KG1 (cell line): ENCODE results near the gene CAPN5.

ENCODE experiments used
- DNase-seq: peaks from one replicate; lab custom pipeline; 2025; lab: John Stamatoyannopoulos, UW

Gene CAPN5

DNA sequence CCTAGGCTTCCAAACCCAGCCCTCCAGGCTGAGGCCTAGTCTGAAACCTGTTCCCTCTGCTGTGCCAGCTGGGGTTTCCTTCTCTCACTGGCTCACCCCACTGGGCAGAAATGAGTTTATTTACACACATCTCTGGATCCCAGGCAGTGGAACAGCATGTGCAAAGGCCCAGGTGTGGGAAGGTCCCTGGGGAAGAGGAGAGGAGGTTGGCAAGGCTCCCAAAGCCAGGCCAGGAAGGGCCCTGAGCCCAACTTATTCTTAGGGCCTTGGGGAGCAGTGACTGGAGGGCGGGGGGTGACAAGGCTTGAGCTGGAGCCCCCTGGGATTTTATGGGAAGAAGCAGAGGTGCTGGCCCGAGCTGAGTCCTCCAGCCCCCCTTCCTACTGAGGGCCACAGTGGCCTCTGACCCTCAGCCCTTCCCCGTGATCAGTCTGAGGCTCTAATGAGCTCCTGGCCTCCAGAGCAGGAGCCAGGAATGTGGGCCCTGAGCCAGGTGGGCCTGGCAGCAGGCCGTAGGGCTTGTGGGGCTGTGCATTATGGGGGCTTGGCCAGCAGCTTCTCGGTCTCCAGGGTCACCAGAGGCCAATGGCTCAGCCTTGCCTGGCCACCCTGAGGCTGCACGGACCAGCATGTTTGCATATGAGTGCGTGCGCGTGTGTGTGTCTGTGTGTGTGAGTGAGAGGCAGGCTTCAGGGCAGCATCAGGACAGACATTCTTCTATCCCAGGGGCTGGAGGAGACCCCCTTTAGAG is 64.2 kb downstream of the CAPN5 start:
- DNase-seq, result no peak

DNA sequence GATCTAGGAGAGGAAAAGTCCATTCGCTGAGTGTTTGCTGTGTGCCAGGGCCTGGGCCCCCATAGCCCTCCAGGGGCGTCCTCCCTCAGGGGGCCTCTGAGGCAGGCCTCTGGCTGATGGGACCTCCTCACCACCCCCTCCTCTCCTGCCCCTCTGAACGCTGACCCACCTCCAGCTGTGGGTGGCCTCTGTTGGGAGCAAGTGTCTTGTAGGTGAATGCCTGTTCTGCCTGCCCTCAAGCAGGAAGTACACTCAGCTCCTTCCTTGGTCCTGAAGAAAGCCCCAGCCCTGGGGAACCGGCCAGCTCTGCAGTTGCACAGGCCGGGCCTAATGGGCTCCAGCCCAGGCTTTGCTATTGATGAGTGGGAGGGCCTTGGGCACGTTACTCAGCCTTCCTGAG is 64.8 kb downstream of the CAPN5 start:
- DNase-seq, result no peak

DNA sequence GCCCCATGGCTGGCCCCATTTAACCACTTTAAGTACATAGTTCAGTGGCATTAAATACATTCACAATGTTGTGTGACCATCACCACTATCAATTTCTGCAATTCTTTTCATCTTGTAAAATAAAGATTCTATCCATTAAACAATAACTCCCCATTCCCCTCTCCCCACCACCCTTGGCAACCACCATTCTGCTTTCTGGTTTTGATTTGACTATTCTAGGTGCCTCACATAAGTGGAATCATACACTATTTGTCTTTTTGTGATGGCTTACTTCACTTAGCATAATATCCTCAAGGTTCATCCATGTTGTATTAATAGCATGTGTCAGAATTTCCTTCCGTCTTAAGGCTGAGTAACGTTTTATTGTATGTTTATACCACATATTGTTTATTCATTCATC is 68.3 kb downstream of the CAPN5 start:
- DNase-seq, result no peak

DNA sequence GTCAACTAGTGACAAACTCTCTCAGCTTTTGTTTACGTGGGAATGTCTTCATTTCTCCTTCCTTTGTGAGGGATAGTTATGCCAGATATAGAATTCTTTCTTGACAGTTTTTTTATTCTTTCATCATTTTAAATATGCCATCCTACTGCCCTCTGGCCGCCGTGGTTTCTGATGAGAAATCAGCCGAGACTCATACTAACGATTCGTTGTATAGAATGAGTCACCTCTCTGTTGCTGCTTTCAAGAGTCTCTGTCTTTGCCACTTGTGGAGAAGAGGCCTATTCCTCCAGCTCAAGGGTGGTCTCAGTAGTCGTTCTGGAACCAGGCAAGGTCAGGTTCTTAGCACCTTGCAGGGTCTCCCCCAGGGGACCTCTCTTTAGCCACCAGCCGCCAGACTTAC is 69.3 kb downstream of the CAPN5 start:
- DNase-seq, result no peak

DNA sequence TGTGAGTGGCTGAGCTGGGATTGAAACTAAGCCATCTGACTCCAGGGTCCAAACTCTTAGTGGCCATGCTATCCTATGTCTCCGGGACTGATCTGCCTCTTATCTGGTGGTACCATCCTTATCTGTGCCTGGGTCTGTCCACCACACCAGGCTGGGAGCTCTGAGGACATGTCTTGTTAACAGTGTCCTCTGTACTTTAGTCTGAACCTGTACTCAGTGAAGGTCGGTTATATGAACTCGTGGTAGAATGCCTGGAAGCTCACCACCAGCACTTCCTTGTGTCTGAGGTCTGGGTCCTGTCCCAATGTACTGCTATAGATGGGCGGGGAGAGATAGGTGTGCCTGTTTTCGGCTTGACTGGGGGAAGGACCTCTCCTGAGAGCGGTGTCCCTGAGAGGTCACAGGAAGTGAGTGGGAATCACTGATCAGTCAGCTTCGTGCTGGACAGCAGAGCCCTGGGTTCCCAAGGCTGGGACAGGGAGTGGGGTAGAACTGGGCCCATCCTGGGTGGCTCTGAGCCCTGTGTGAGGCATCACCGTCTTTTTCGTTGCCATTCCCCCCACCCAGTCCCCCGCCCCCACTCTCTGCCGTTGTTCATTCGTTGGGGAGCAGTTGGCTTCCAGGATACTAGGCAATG is 70.1 kb downstream of the CAPN5 start:
- DNase-seq, result no peak

DNA sequence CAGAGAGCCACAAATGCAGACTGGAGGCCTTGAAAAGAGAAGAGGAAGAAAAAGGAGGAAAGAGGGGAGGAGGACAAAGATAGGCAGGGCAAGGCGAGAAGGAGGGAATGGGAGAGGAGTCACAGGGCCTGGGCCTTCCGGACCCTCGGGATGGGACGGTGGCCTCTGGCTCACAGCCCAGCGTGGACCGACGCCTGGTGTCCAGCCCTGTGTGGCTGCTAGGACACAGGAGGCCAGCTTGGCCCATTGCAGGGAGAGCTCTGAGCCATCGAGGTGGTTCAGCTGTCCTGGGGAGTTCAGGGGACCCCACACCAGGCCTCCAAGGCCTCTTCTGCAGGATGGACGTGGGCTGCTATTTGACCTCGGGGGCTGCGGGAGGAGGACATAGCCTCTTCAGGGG is 70.7 kb downstream of the CAPN5 start:
- no peak for DNase-seq

DNA sequence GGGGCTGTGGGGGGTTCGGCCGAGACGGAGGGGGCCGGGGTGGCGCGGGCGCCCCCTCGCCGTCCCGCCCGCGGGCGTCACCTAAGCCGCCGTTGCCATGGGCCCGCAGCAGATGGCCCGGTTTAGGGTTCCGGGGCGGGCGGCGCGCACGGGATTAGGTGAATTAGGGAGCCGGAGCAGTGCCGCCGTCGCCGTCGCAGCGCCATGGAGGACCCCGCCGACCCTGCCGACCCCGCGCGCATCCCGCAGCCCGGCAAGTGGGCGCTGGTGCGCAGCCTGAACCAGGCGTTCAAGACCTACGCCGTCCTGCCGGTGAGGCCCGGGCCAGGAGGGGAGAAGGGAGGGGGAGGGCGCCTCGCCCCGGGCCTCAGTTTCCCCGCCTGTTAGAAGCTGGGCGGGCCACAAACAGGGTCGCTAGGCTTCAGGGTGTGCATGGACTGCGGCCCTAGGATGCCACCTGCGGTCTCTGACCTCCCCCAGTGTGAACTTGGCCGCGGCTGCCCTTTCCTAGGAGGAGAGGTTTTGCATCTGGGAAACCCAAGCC is 71.4 kb downstream of the CAPN5 start:
- no peak for DNase-seq

DNA sequence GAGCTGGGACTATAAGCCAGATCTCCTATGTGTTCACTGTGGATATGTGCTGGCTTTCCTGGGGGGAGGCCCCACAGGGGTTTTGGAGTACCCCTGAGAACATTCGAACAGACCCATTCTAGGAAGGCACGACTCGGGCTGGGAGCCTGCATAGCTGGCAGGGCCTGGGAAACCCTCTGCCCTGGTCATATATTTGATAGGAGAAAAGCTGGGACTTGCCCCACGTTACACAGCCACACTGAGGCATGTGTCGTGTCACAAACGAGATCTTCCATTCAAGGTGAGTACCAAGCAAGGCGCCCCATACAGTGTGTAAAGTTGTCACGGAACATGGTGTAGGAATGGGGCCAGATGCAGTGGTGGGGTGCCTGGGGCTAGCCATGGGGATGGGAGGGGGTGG is 72.4 kb downstream of the CAPN5 start:
- DNase-seq, result no peak

DNA sequence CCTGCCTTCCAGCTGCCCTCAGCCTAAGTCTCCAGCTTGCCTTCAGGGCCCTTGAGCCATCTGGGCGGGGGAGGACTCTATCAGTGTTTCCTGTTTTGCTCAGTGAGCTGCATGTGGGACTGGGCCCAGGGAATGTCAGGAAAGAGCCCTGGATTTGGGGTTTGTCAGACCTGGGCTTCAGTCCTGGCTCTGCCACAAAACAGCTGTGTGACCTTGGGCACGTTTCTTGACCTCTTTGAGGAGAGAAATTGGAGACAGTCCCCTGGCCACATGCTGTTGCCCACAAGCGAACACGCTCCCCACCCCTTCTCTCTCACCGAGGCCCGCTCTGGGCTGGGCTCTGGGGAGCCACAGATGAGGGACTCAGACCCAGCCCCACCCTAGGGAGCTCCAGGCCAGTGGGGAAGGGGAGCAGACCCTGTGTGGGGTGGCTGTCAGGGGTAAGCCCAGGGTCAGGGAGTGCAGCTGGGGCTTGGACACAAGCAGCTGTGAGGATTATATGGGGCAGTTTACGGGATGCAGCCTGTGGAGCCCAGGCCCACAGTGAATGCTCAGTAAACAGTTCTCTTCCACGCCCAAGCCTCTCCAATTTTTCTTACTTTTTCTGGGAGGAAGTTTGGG is 73.6 kb downstream of the CAPN5 start:
- no peak for DNase-seq

DNA sequence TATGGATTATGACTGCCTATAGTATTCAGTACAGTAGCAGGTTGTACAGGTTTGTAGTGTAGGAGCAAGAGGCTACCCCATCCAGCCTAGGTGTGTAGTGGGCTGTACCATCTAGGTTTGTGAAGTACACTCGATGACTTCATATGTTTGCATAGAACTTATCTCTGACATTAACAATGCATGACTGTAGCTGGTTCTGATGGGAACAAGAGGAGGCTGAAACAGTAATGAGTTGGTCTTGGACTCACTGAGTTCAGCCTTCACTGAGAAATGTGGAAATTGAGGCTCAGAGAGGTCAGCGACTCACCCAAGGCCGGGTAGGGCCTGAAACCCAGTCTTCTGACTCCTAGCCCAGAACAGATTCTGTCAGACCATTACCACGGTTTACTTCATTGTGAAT is 74.3 kb downstream of the CAPN5 start:
- DNase-seq, result no peak

DNA sequence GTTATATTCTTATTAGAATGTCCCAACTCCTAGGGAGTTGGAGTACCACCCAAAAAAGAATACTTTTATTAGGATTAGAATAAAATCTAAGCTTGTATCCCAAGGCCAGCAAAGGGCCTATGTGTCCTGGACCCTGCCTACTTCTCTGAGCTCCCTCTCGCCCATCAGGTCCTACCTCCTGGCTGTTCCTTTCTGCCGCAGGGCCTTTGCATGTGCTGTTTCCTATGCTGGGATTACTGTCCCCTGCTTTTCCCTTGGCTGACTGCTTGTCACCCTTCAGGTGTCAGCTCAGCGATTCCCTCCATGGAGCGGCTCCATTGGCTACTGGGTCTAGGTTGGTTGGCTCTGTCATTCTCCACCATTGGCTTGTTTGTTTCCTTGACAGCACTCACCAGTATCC is 74.7 kb downstream of the CAPN5 start:
- no peak for DNase-seq

DNA sequence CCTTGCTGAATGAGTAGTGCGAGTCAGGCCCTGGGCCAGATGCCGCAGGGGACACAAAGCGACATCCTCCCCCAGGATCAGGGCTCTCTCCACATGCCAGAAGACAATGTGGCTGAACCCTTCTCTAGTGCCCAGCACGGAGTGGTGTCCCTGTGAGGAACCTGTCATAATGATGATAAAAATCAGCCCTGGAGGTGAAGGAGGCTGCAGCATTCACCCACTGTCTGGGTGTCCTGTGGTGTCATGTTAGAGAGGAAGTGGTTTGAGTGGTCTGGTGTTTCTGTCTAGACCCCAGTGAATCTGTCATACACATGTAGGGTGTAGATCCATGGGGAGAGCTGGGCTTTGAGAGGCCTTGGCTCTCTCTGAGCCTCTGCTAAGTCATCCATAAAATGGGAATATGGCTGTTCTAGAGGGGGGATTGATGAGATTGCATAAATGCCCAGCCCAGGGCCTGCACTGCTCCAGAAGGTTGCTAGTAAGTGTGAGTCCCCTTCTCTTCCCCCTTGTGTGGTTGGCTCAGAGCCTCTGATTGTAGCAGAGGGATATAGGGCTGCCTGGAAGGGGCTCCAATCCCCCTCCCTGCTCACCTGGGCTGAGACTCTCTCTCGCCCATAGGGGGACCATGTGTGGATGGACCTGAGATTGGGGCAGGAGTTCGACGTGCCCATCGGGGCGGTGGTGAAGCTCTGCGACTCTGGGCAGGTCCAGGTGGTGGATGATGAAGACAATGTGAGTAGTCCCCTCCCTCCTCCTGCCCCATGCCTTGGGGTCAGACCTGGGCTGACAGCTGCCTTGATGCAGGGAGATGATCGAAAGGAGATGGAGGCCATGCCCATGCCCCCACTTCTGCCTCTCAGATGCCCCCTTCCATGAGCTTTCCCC is 75.6 kb downstream of the CAPN5 start:
- DNase-seq, result peak; percentile 50

DNA sequence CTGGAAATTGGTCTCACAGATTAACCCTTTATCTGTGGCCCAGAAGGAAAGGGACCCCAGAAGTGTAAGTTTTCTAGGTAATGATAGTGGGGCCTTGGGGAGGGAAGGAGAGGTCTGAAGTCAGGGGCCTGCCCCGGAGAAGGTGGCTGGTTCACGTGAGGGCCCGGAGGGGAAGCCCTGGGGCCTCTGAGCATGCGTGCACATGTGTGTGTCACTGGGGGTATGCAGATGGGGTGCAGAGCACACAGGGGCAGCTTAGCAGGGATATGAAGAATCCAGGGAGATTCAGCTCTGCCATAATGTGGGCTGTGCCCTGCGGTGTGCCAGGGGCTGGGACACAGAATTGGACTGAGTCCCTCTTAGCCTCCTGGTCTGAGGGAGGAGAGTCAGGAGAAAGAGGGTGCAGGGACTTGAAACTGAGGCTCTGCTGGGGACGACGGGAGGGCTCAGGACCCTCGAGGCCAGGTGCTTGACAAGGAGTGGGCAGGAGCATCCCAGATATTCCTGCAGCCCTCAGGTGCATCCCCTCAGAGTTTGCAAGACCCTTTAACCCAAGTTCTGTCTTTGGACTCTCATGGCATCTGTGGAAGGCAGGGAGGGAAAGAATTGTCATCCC is 76.7 kb downstream of the CAPN5 start:
- DNase-seq, result no peak

DNA sequence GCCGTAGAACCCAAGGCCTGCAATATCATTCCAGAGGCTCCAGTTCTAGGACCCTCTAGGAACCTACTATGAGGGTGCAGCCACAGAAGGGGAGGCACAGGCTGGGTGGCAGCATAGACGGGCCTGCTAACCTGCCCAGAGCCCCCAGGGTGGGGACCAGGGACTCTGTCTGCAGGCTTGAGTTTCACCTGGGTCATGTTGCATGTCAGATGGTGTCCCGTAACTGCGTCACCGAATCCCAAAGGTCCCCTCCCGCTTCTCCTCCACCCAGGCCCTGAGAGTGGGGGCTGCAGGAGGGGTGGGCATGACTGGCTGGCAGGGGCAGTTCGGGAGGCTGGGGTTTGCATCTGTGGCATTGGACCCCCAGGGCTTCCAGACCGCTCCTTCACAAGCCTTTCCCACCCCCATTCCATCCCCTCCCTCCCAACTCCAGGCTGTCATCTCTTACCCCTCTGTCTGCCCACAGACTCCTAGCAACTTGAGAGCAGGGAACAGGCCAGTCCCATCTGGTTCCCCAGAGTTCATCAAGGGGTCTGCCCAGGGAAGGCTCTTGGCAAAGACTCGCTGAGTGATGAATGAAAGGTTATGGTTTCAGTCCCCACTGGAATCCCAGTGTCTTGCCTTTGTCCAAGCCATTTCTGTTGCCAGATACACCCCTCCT is 77.6 kb downstream of the CAPN5 start:
- DNase-seq, result no peak

DNA sequence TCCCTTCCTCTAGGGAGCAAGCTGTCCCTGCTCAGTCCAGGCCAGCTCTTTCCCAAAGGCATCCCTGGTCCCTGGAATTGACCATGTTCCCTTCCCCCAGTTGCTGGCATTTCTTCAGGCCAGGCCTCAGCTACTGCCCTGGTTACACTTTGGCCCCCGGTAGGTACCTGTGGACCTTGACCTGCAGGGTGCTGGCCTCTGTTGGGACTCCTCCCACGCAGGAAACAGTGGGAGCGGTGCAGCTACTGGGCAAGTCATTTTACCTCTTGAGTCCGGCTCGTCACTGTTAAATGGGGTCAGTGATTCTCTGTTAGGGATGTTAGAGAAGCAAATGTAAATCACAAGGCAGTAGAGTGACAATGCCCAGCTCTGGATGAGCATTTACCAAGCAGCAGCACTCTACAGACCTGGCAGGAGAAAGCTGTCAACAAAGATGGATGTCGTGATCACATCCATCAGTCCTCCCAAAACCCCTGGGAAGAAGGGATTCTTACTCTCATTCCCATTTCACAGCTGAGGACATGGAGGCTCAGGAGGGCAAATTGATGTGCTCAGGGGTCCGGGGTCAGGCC is 78.2 kb downstream of the CAPN5 start:
- DNase-seq, result no peak

DNA sequence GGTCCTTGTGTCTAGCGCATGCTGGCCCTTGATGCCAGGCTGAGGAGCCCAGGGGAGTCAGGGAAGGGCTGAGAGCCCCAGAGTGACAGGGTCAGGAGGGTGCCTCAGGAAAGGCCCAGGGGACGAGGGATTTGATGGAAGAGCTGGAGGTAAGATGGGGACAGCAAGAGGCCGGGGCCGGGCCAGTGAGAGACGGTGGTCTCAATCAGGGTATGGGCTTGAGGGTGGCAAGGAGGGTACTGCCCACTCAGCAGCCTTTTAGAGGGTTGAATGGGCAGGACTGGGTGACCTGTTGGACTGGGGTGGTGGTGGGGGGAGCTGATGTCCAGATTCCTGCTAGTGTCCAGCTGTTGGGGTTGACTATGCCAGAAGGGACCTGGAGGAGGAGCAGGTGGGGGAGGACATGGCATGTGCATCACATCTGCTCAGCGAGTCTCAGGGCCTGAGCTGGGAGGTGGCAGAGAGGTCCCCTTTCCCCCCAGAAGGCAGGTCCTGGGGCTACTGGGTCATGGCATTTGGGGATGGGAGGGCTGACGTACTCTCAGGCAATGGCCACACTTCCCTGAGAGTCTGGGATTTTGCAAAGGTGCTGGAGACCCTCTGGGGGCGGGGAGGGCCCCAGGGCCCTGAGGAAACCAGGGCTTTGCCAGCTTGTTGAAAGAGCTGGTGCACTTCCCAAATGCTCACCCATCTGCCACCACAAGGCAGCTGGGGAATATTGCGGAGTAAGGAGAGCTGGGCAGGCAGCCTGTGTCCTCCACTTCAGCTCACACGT is 79.7 kb downstream of the CAPN5 start:
- DNase-seq, result no peak

DNA sequence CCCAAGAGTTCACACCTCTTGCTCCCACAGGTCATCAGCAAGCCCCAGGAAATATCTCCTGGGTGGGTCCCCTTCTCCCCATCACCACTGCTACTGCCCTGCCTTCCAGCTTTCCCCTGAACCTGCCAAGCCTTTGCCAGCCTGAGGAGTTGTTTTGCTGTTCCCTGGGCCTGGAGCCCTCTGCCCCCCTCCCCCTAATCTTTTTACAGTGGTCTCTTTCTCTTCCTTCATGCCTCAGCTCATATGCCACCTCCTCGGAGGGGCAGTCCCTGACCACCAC is 80.2 kb downstream of the CAPN5 start:
- no peak for DNase-seq

DNA sequence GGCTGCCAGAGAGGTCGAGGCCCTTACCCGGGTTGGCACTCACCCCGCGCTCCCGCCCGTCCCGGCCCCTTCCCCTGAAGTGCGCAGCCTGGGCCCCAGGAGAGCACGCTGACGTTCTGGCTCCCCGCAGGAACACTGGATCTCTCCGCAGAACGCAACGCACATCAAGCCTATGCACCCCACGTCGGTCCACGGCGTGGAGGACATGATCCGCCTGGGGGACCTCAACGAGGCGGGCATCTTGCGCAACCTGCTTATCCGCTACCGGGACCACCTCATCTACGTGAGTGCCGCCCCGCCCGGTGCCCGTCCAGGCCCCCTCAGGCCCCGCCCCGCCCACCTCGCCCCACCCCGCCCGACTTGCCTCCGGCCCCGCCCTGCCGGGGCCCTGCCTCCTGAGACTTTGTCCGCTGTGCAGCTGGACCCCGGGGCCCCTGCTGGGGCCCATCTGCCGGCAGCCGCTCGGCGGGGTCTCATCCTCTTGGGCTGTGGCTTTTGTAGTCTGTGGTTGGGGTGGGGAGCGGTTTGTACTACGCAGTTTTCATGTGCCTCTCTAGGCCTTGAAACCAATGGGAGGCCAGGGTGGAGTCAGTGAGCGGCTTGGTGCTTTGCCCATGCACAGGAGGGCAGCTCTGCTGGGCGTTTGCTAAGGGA is 81.0 kb downstream of the CAPN5 start:
- DNase-seq, result no peak

DNA sequence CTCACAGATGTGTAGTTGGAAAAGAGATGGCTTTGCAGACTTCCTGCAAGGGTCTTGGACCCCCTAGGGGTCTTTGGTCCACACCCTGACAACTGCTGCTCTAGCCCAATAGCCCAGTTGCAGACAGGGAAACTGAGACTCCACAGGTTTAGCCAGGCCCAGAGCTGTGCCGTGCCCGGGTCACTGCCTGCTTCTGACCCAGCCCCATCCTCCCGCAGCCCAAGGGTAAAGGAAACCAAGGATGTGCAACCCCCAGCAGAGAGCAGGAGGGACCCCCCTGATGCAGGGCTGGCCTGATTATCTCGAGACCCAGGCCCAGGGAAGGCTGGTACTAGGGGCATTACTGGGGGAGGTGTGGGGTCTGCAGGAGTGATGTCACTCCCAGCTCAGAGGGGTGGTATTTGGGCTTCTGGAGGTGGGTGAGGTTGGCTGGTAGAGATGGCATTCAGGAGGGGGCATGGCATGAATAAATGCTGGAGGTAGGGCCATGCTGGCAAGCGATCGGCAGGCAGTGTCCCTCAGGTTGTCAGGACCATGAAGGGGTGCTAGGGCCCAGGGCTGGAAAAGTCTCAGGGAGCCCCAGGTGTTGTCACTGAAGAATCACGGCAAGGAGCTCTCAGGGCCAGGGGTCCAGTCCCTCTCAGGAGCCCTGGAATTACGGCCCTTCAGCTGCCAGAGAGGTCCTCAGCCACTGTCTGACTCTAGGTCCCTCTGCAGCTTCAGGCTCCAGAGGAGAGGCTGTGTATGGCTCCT is 82.4 kb downstream of the CAPN5 start:
- no peak for DNase-seq
